IMR-90 (cell line): ENCODE data around the gene PITPNC1. TPM values are rescaled to one million over a fixed set of nuclear protein-coding genes. Genes with fewer than 3 reads are reported as not detected.

ENCODE experiments used
- ATAC-seq: fragments of 200-7000 bp; cut with Tn5 transposase; 2 replicates; pipeline ENCODE4 v1.9.1; 2020; ENCODE audit warnings: low read depth, mild to moderate bottlenecking, moderate library complexity
- BruUV-seq: library from RNA; stranded (reverse); fragments of 400-500 nt; replicated peaks from 2 replicates; lab custom pipeline; 2021; lab: Mats Ljungman, UMichigan
- CTCF ChIA-PET: fragments of 300-600 bp; formaldehyde crosslinking; extraction: SDS; loops from one replicate; lab custom pipeline; 2021; ENCODE audit warnings: antibody characterized with exemption; lab: Yijun Ruan, JAX
- POLR2A ChIA-PET: fragments of 300-600 bp; sonication (Branson Sonifier 250); formaldehyde crosslinking; loops from one replicate; lab custom pipeline; 2022; ENCODE audit warnings: antibody characterized with exemption; ENCODE audit not compliant: unreplicated experiment; lab: Charles Lee
- DNase-seq: peaks from one replicate; pipeline ENCODE4 v3.0.0; 2013
- H2AFZ ChIP-seq: replicated peaks from 2 replicates; pipeline ENCODE3; 2013; ENCODE audit warnings: low read length, mild to moderate bottlenecking; ENCODE audit not compliant: poor library complexity
- H2AK5ac ChIP-seq: 2 replicates; pipeline ENCODE4 v1.6.1; 2013; ENCODE audit warnings: low read depth, low read length, inconsistent platforms
- H2AK9ac ChIP-seq: replicated peaks from 2 replicates; pipeline ENCODE3; 2013; ENCODE audit warnings: mild to moderate bottlenecking, low read depth, low read length, moderate library complexity; ENCODE audit not compliant: poor library complexity
- H2BK120ac ChIP-seq: 2 replicates; pipeline ENCODE4 v1.6.1; 2013; ENCODE audit warnings: low read depth, low read length, inconsistent platforms
- H2BK15ac ChIP-seq: 3 replicates; pipeline ENCODE4 v1.6.1; 2013; ENCODE audit warnings: low read depth, low read length, inconsistent platforms
- H2BK20ac ChIP-seq: 2 replicates; pipeline ENCODE4 v1.6.1; 2013; ENCODE audit warnings: low read depth, mild to moderate bottlenecking, inconsistent platforms, low read length, moderate library complexity
- H2BK5ac ChIP-seq: 2 replicates; pipeline ENCODE4 v1.6.1; 2013; ENCODE audit warnings: mild to moderate bottlenecking, low read depth, low read length, inconsistent platforms; ENCODE audit not compliant: poor library complexity, severe bottlenecking
- H3K14ac ChIP-seq: replicated peaks from 2 replicates; pipeline ENCODE4 v1.6.1; 2013; ENCODE audit warnings: low read depth, low read length, inconsistent platforms
- H3K18ac ChIP-seq: 2 replicates; pipeline ENCODE4 v1.6.1; 2013; ENCODE audit warnings: low read depth, low read length, control low read depth
- H3K23ac ChIP-seq: 2 replicates; pipeline ENCODE4 v1.6.1; 2013; ENCODE audit warnings: low read depth, low read length, inconsistent platforms
- H3K27ac ChIP-seq: 2 replicates; pipeline ENCODE4 v1.5.1; 2013; ENCODE audit warnings: mild to moderate bottlenecking, control low read depth, low read length; ENCODE audit not compliant: insufficient read depth
- H3K27me3 ChIP-seq: 2 replicates; pipeline ENCODE4 v1.6.1; 2013; ENCODE audit warnings: low read length; ENCODE audit not compliant: control insufficient read depth, insufficient read depth
- H3K36me3 ChIP-seq: 2 replicates; pipeline ENCODE4 v1.6.1; 2013; ENCODE audit warnings: low read length, mixed read lengths; ENCODE audit not compliant: control insufficient read depth, insufficient read depth
- H3K4ac ChIP-seq: 2 replicates; pipeline ENCODE4 v1.6.1; 2013; ENCODE audit warnings: low read depth, low read length, inconsistent platforms
- H3K4me1 ChIP-seq: 2 replicates; pipeline ENCODE4 v1.6.1; 2013; ENCODE audit warnings: low read length, mixed read lengths; ENCODE audit not compliant: control insufficient read depth, insufficient read depth
- H3K4me2 ChIP-seq: 2 replicates; pipeline ENCODE4 v1.6.1; 2013; ENCODE audit warnings: low read depth, mild to moderate bottlenecking, control low read depth, low read length, moderate library complexity
- H3K4me3 ChIP-seq: 2 replicates; pipeline ENCODE4 v1.5.1; 2013; ENCODE audit warnings: low read depth, mild to moderate bottlenecking, control low read depth, low read length, moderate library complexity; ENCODE audit not compliant: insufficient read depth
- H3K56ac ChIP-seq: 2 replicates; pipeline ENCODE4 v1.6.1; 2013; ENCODE audit warnings: low read length, inconsistent platforms; ENCODE audit not compliant: insufficient read depth; ENCODE audit errors: extremely low read depth
- H3K79me1 ChIP-seq, 2 experiments: 2 replicates each; pipeline ENCODE4 v1.6.1; 2013; ENCODE audit warnings: low read length in 2 of 2, inconsistent platforms in 1 of 2, low read depth in 1 of 2
- H3K9ac ChIP-seq: 2 replicates; pipeline ENCODE4 v1.6.1; 2013; ENCODE audit warnings: low read depth, low read length, control low read depth
- H3K9me1 ChIP-seq: 2 replicates; pipeline ENCODE4 v1.6.1; 2013; ENCODE audit warnings: low read length, inconsistent platforms; ENCODE audit not compliant: insufficient read depth
- H3K9me3 ChIP-seq: 2 replicates; pipeline ENCODE4 v1.6.1; 2013; ENCODE audit warnings: low read length; ENCODE audit not compliant: control insufficient read depth, insufficient read depth
- H4K20me1 ChIP-seq: 2 replicates; pipeline ENCODE4 v1.6.1; 2013; ENCODE audit warnings: low read length, inconsistent platforms; ENCODE audit not compliant: insufficient read depth
- H4K5ac ChIP-seq: 2 replicates; pipeline ENCODE4 v1.6.1; 2013; ENCODE audit warnings: mild to moderate bottlenecking, low read depth, low read length, control low read depth
- H4K8ac ChIP-seq, 2 experiments: 2 replicates each; pipeline ENCODE4 v1.6.1; 2013; ENCODE audit warnings: low read depth in 2 of 2, low read length in 2 of 2, control low read depth in 1 of 2, inconsistent platforms in 1 of 2
- H4K91ac ChIP-seq: 2 replicates; pipeline ENCODE4 v1.6.1; 2013; ENCODE audit warnings: low read depth, low read length, inconsistent platforms; ENCODE audit not compliant: insufficient read depth
- BHLHE40 ChIP-seq: fragments of 150-350 bp; IDR thresholded peaks from 2 replicates; pipeline ENCODE4 v1.6.1; 2016; ENCODE audit warnings: mild to moderate bottlenecking, low read depth, low read length
- CEBPB ChIP-seq: IDR thresholded peaks from 2 replicates; pipeline ENCODE4 v1.6.1; 2012; ENCODE audit warnings: low read depth, low read length, improper control_type of control experiment
- CHD1 ChIP-seq: IDR thresholded peaks from 2 replicates; pipeline ENCODE4 v1.6.1; 2012; ENCODE audit warnings: low read depth, low read length, improper control_type of control experiment
- CTCF ChIP-seq: conservative IDR thresholded peaks from 2 replicates; pipeline ENCODE4 v1.5.1; 2012; ENCODE audit warnings: mild to moderate bottlenecking, low read depth, low read length, improper control_type of control experiment
- ELK1 ChIP-seq: fragments of 150-350 bp; IDR thresholded peaks from 2 replicates; pipeline ENCODE4 v1.6.1; 2016; ENCODE audit warnings: low read depth, mild to moderate bottlenecking, low read length, moderate library complexity, borderline replicate concordance
- FOS ChIP-seq: fragments of 150-350 bp; IDR thresholded peaks from 2 replicates; pipeline ENCODE4 v1.6.1; 2016; ENCODE audit warnings: low read depth, low read length
- MAZ ChIP-seq: IDR thresholded peaks from 2 replicates; pipeline ENCODE4 v1.6.1; 2012; ENCODE audit warnings: low read depth, mild to moderate bottlenecking, low read length, improper control_type of control experiment, moderate library complexity, borderline replicate concordance
- MXI1 ChIP-seq: IDR thresholded peaks from 2 replicates; pipeline ENCODE4 v1.6.1; 2012; ENCODE audit warnings: low read depth, mild to moderate bottlenecking, low read length, moderate library complexity, borderline replicate concordance
- NFE2L2 ChIP-seq: fragments of 150-350 bp; IDR thresholded peaks from 2 replicates; pipeline ENCODE4 v1.6.1; 2016; ENCODE audit warnings: low read depth, mild to moderate bottlenecking, low read length
- POLR2A ChIP-seq: IDR thresholded peaks from 2 replicates; pipeline ENCODE4 v1.6.1; 2012; ENCODE audit warnings: mild to moderate bottlenecking, low read depth, low read length
- RAD21 ChIP-seq: IDR thresholded peaks from 2 replicates; pipeline ENCODE4 v1.6.1; 2012; ENCODE audit warnings: low read length, improper control_type of control experiment
- RCOR1 ChIP-seq: IDR thresholded peaks from 2 replicates; pipeline ENCODE4 v1.6.1; 2012; ENCODE audit warnings: mild to moderate bottlenecking, low read length, improper control_type of control experiment; ENCODE audit not compliant: insufficient replicate concordance
- RFX5 ChIP-seq: IDR thresholded peaks from 2 replicates; pipeline ENCODE4 v1.8.0; 2012; ENCODE audit warnings: low read depth, mild to moderate bottlenecking, low read length, moderate library complexity
- SMC3 ChIP-seq: fragments of 150-350 bp; IDR thresholded peaks from 2 replicates; pipeline ENCODE4 v1.6.1; 2016; ENCODE audit warnings: low read depth, mild to moderate bottlenecking, antibody characterized with exemption, low read length, moderate library complexity
- USF2 ChIP-seq: fragments of 150-350 bp; IDR thresholded peaks from 2 replicates; pipeline ENCODE4 v1.6.1; 2017; ENCODE audit warnings: mild to moderate bottlenecking, antibody characterized with exemption, low read length, low read depth
- WGBS, 2 experiments: methylation state at CpG; one replicate each; pipeline versions ENCODE4 v1.1.5 to v1.1.7; 2013; ENCODE audit warnings: missing lambda C conversion rate in 2 of 2; ENCODE audit not compliant: insufficient read length in 1 of 2; ENCODE audit errors: extremely low coverage in 2 of 2; 5-methylcytosine and 5-hydroxymethylcytosine counted together
- dilution Hi-C: fragments of 300-500 bp; cut with HindIII; formaldehyde crosslinking; loops from one replicate; pipeline ENCODE4 v1.14.3; 2018; ENCODE audit warnings: low sequenced_read_pairs; ENCODE audit not compliant: unreplicated experiment
- in situ Hi-C: fragments of 300-500 bp; cut with MboI; formaldehyde crosslinking; loops from 3 replicates; pipeline ENCODE4 v1.14.3; 2019; ENCODE audit warnings: low sequenced_read_pairs, inconsistent platforms, mixed read lengths
- intact Hi-C: fragments of 100-400 bp; cut with micrococcal nuclease; formaldehyde crosslinking; loops from 2 replicates; pipeline ENCODE4 v1.10.0; 2022
- polyA plus RNA-seq, 3 experiments: library from polyadenylated mRNA; depleted of rRNA; stranded (reverse); fragments of >200 nt; gene quantifications; 2 replicates each; pipeline ENCODE4 v1.2.3, GENCODE V29; 2012; ENCODE audit warnings: low replicate concordance in 1 of 3
- total RNA-seq: library from RNA; depleted of rRNA; stranded (reverse); fragments of >200 nt; gene quantifications from 2 replicates; pipeline ENCODE4 v1.2.3, GENCODE V29; 2012

PITPNC1 gene
- total and polyA plus RNA-seq, 2 of the 4 experiments (the other 2 are of a cell fraction) = 4.1 TPM

GRCh38 chr17:67347826-67348225 lies 29.3 kb upstream of the PITPNC1 start:
- no peak overlapping the region for H3K9ac ChIP-seq
- no peak overlapping the region for H3K4me2 ChIP-seq
- no peaks in the 10 kb centered on the region for H3K4me1 ChIP-seq
- H3K23ac ChIP-seq = no peak overlapping the region
- no peak overlapping the region for H2BK20ac ChIP-seq
- no peak overlapping the region for H4K8ac ChIP-seq
- no peak overlapping the region for H3K56ac ChIP-seq
- ChIA-PET CTCF (no interaction called here), POLR2A (no interaction called here)
- no peak overlapping the region for H2AK5ac ChIP-seq
- H2BK120ac ChIP-seq = no peak overlapping the region
- BruUV-seq = no TSS peak
- no CpG with 5 or more reads among the region's 3 CpGs for WGBS, 2 experiments
- intact Hi-C loops = no loop called here
- H3K27me3 ChIP-seq = no peaks in the 10 kb centered on the region
- no peak overlapping the region for H3K4ac ChIP-seq
- H4K5ac ChIP-seq = no peak overlapping the region
- H2BK5ac ChIP-seq = no peak overlapping the region
- no peak overlapping the region for H2AK9ac ChIP-seq
- in situ Hi-C loops = no loop called here
- no peak overlapping the region for H3K4me3 ChIP-seq
- DNase-seq (no peak), ATAC-seq (no peak)
- H4K91ac ChIP-seq = no peak overlapping the region
- dilution Hi-C loops = no loop called here
- no peak overlapping the region for H3K27ac ChIP-seq
- peaks cover 25 to 28% of the 10 kb centered on the region in 2 experiments for H3K79me1 ChIP-seq
- H2BK15ac ChIP-seq = no peak overlapping the region
- no peak overlapping the region for H3K14ac ChIP-seq
- H3K18ac ChIP-seq = no peak overlapping the region
- H3K9me3 ChIP-seq = no peaks in the 10 kb centered on the region
- peaks cover 45% of the 10 kb centered on the region for H3K36me3 ChIP-seq
- H4K20me1 ChIP-seq = peaks cover 6% of the 10 kb centered on the region; the same call in 1 of the 2 replicates
- H2AFZ ChIP-seq = no peak overlapping the region
- no peak for TF ChIP-seq ELK1
- no peak for TF ChIP-seq RAD21
- no peak for TF ChIP-seq MXI1
- no peak for TF ChIP-seq CEBPB
- TF ChIP-seq RCOR1 = no peak
- TF ChIP-seq BHLHE40 = no peak
- TF ChIP-seq USF2 = no peak
- TF ChIP-seq MAZ = no peak
- no peak for TF ChIP-seq CHD1
- no peak for TF ChIP-seq FOS
- no peak for TF ChIP-seq CTCF
- TF ChIP-seq RFX5 = no peak
- no peak for TF ChIP-seq POLR2A
- no peak for TF ChIP-seq SMC3
- TF ChIP-seq NFE2L2 = no peak
- peaks cover 3% of the 10 kb centered on the region; the same call in 1 of the 2 replicates for H3K9me1 ChIP-seq
